HEK293 (cell line): ENCODE measurements around the gene KRTAP10-6.

ENCODE experiments used
- CTCF ChIA-PET: fragments of 350-600 bp; formaldehyde crosslinking; extraction: SDS; loops from one replicate; lab custom pipeline; 2021; ENCODE audit warnings: antibody characterized with exemption; lab: Yijun Ruan, JAX
- POLR2A ChIA-PET: fragments of 300-600 bp; formaldehyde crosslinking; extraction: SDS; loops from one replicate; lab custom pipeline; 2020; ENCODE audit warnings: antibody characterized with exemption, inconsistent platforms; lab: Yijun Ruan, JAX
- H3K27ac ChIP-seq: fragments of 200-500 bp; sonication (Bioruptor generic); 2 replicates; pipeline ENCODE4 v1.5.1; 2014; ENCODE audit warnings: low read depth, low read length, control low read depth, inconsistent platforms; ENCODE audit errors: extremely low read depth
- H3K36me3 ChIP-seq, 2 experiments: fragments of 200-500 bp in 1 of 2; sonication (Bioruptor generic) in 1 of 2; 1 replicate in 1 of 2; 2 replicates in 1 of 2; pipeline ENCODE4 v1.5.1; 2014 to 2017; ENCODE audit warnings: inconsistent platforms in 2 of 2, low read length in 2 of 2; ENCODE audit not compliant: control insufficient read depth in 2 of 2, insufficient read depth in 1 of 2
- H3K4me1 ChIP-seq: fragments of 200-500 bp; sonication (Bioruptor generic); 2 replicates; pipeline ENCODE4 v1.5.1; 2014; ENCODE audit warnings: mild to moderate bottlenecking, low read length, inconsistent platforms; ENCODE audit not compliant: control insufficient read depth, insufficient read depth
- H3K4me3 ChIP-seq: 2 replicates; pipeline ENCODE4 v1.5.1; 2011; ENCODE audit warnings: low read depth, mild to moderate bottlenecking, control low read depth, low read length, moderate library complexity
- H3K9me3 ChIP-seq: fragments of 200-500 bp; sonication (Bioruptor generic); 2 replicates; pipeline ENCODE4 v1.5.1; 2014; ENCODE audit warnings: low read depth, low read length, inconsistent platforms; ENCODE audit not compliant: control insufficient read depth, insufficient read depth
- GLIS1 ChIP-seq: fragments of 450-650 bp; formaldehyde crosslinking; IDR thresholded peaks from 2 replicates; pipeline ENCODE4 v1.5.1; 2016; ENCODE audit warnings: missing biosample characterization, missing genetic modification characterization
- HOXC10 ChIP-seq: sonication (generic); formaldehyde crosslinking; IDR thresholded peaks from 2 replicates; pipeline ENCODE4 v1.8.1; 2023; ENCODE audit warnings: mild to moderate bottlenecking, missing genetic modification reagents
- KLF1 ChIP-seq: fragments of 450-650 bp; formaldehyde crosslinking; IDR thresholded peaks from 2 replicates; pipeline ENCODE4 v1.5.1; 2016; ENCODE audit warnings: missing biosample characterization, missing genetic modification characterization
- SCRT2 ChIP-seq: fragments of 450-650 bp; formaldehyde crosslinking; IDR thresholded peaks from 2 replicates; pipeline ENCODE4 v1.5.1; 2016; ENCODE audit warnings: missing biosample characterization, missing genetic modification characterization
- SETDB1 ChIP-seq: IDR thresholded peaks from one replicate; pipeline ENCODE4 v1.6.1; 2017; ENCODE audit warnings: mild to moderate bottlenecking, low read length, moderate library complexity, mixed read lengths; ENCODE audit not compliant: insufficient read length
- TRIM28 ChIP-seq: IDR thresholded peaks from 2 replicates; pipeline ENCODE4 v1.6.1; 2011; ENCODE audit warnings: low read length, control low read depth, borderline replicate concordance
- ZBTB7A ChIP-seq: fragments of 450-650 bp; formaldehyde crosslinking; IDR thresholded peaks from 2 replicates; pipeline ENCODE4 v1.5.1; 2016; ENCODE audit warnings: low read depth, missing biosample characterization, missing genetic modification characterization
- ZNF133 ChIP-seq: fragments of 450-650 bp; formaldehyde crosslinking; IDR thresholded peaks from 2 replicates; pipeline ENCODE4 v1.5.1; 2016; ENCODE audit warnings: missing biosample characterization, missing genetic modification characterization
- ZNF169 ChIP-seq: fragments of 450-650 bp; formaldehyde crosslinking; IDR thresholded peaks from 2 replicates; pipeline ENCODE4 v1.5.1; 2016; ENCODE audit warnings: missing biosample characterization, missing genetic modification characterization
- ZNF2 ChIP-seq: fragments of 450-650 bp; formaldehyde crosslinking; IDR thresholded peaks from 2 replicates; pipeline ENCODE4 v1.5.1; 2016; ENCODE audit warnings: missing biosample characterization, missing genetic modification characterization
- ZNF214 ChIP-seq: fragments of 450-650 bp; formaldehyde crosslinking; IDR thresholded peaks from 2 replicates; pipeline ENCODE4 v1.5.1; 2017; ENCODE audit warnings: missing biosample characterization, mild to moderate bottlenecking, missing genetic modification characterization, borderline replicate concordance
- ZNF37A ChIP-seq: fragments of 450-650 bp; IDR thresholded peaks from 2 replicates; pipeline ENCODE4 v1.5.1; 2018; ENCODE audit warnings: missing biosample characterization, missing genetic modification characterization
- ZNF514 ChIP-seq: fragments of 450-650 bp; formaldehyde crosslinking; IDR thresholded peaks from 2 replicates; pipeline ENCODE4 v1.5.1; 2016; ENCODE audit warnings: missing biosample characterization, missing genetic modification characterization
- ZNF596 ChIP-seq: fragments of 450-650 bp; IDR thresholded peaks from 2 replicates; pipeline ENCODE4 v1.5.0; 2018; ENCODE audit warnings: missing biosample characterization, mild to moderate bottlenecking, missing genetic modification characterization, moderate library complexity
- ZNF626 ChIP-seq: fragments of 450-650 bp; sonication (Bioruptor Pico); formaldehyde crosslinking; IDR thresholded peaks from 2 replicates; pipeline ENCODE4 v1.5.1; 2018; ENCODE audit warnings: missing biosample characterization, missing genetic modification characterization, inconsistent platforms
- ZNF76 ChIP-seq: fragments of 450-650 bp; formaldehyde crosslinking; IDR thresholded peaks from 2 replicates; pipeline ENCODE4; 2016; ENCODE audit warnings: low read depth, missing biosample characterization, missing genetic modification characterization, borderline replicate concordance
- ZNF785 ChIP-seq: fragments of 450-650 bp; formaldehyde crosslinking; IDR thresholded peaks from 2 replicates; pipeline ENCODE4 v1.5.1; 2016; ENCODE audit warnings: missing biosample characterization, missing genetic modification characterization
- ZSCAN30 ChIP-seq: fragments of 450-650 bp; IDR thresholded peaks from 2 replicates; pipeline ENCODE4 v1.5.1; 2018; ENCODE audit warnings: missing biosample characterization, mild to moderate bottlenecking, missing genetic modification characterization, moderate library complexity
- ZXDB ChIP-seq: fragments of 450-650 bp; formaldehyde crosslinking; IDR thresholded peaks from 2 replicates; pipeline ENCODE4 v1.5.1; 2016; ENCODE audit warnings: missing biosample characterization, missing genetic modification characterization
- TF ChIP-seq, protein P1 (sequence below): fragments of 450-650 bp; formaldehyde crosslinking; IDR thresholded peaks from 2 replicates; pipeline ENCODE4 v1.5.1; 2016; ENCODE audit warnings: missing biosample characterization, missing genetic modification characterization
- TF ChIP-seq, protein P2 (sequence below): fragments of 450-650 bp; formaldehyde crosslinking; IDR thresholded peaks from 2 replicates; pipeline ENCODE4 v1.5.1; 2017; ENCODE audit warnings: missing biosample characterization, missing genetic modification characterization

Gene KRTAP10-6

DNA sequence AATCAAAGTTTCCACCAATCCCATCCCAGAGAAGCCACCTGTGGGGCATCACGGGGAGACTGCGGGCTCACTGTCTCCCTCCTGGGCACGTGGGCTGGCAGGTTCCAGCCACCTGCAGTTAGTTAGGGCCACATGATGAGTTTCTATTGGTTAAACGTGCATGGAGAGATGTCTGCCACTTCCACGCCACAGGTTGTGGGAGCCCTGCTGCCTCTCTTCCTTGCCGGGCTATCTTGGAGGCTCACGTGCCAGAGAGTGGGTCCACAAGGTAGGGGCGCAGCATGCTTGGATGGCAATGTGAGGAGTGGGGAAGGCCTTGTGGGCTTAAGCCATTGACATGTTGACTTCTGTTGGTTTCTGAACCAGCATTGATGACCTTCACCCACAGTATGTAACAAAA, 11.6 kb upstream of the KRTAP10-6 start:
- TF ChIP-seq ZNF133 (no peak), ZNF514 (tag by site-specific recombination) (no peak), ZNF2 (tag by site-specific recombination) (no peak), ZNF626 (tag by site-specific recombination) (no peak), ZNF37A (tag by site-specific recombination) (no peak), ZNF596 (no peak), ZBTB7A (tag by site-specific recombination) (no peak), GLIS1 (tag by site-specific recombination) (no peak), SETDB1 (no peak)
- CTCF ChIA-PET: no interaction called here
- no peaks in the 10 kb centered on the region for H3K36me3 ChIP-seq
- no peaks in the 10 kb centered on the region for H3K4me1 ChIP-seq
- no peak overlapping the region for H3K27ac ChIP-seq
- no peaks in the 10 kb centered on the region for H3K9me3 ChIP-seq
- POLR2A ChIA-PET: no interaction called here
- H3K4me3 ChIP-seq: no peak overlapping the region

DNA sequence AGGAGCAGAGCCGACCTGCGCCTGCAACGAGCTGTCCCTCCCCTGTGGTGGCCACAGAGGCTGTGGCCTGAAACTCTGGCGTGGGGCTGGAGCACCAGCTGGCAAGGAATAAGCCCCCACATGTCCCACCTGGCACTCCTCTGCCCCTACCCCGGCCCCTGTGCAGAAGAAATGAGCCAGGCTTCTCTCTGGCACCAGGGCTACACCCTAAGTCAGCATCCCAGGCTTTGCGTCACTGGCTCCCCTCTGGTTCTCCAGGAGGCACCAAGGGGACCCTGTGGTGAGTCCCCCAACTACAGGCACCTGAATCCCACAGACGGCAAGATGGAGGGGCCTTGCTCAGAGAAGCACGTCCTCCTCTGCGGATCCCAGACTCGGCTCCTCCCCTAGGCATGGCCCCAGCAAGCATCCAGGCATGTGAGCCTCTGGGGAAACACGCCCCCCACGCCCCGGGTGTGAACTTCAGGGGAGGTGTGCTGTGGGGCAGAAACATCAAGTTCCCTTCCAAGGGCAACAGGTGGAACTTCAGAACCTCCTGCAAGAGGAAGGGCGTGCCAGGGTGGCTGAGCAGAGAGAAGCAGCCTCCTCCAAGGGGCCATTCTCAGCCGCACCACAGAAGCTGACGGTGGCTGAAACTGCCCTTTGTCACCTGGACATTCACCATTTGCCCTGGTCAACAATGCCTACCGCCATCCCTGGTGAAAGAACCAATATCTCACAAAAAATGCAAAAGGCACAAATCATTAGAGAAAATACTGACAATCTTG, 11.0 kb upstream of the KRTAP10-6 start:
- no peaks in the 10 kb centered on the region for H3K4me1 ChIP-seq
- no peaks in the 10 kb centered on the region for H3K36me3 ChIP-seq
- TF ChIP-seq SCRT2 (tag by site-specific recombination) (peak; percentile 76), ZNF785 (no peak), KLF1 (tag by site-specific recombination) (peak; percentile 77)
- TF ChIP-seq, all 188 proteins: peak for 2
- Histone ChIP-seq H3K9me3 (no peaks in the 10 kb centered on the region), H3K4me3 (no peak overlapping the region), H3K27ac (no peak overlapping the region)
- POLR2A ChIA-PET: no interaction called here
- CTCF ChIA-PET: no interaction called here

DNA sequence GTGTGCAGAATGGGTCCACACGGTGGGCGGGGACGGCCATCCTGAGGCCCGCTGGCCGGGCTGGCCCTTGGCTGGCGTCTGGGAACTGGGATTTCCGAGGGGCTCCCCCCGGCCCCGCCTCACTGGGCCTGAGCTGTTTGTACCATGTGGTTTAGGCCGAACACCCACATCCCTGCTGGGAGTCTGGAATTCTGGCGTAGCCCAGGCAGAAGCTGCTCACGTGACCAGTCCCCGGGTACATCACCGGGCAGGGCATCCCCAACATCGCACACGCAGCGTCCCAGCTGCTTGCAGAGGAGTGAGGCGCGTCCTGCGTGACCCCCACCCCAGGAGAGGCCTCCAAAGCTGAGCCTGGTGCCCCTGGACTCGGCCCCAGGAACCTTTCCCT, 10.2 kb upstream of the KRTAP10-6 start:
- TF ChIP-seq ZNF214 (tag by site-specific recombination) (no peak), ZXDB (tag by site-specific recombination) (no peak), TRIM28 (no peak), ZNF76 (tag by site-specific recombination) (no peak), ZNF169 (no peak), HOXC10 (no peak), ZSCAN30 (tag by site-specific recombination) (no peak)
- TF ChIP-seq, protein P1, sequence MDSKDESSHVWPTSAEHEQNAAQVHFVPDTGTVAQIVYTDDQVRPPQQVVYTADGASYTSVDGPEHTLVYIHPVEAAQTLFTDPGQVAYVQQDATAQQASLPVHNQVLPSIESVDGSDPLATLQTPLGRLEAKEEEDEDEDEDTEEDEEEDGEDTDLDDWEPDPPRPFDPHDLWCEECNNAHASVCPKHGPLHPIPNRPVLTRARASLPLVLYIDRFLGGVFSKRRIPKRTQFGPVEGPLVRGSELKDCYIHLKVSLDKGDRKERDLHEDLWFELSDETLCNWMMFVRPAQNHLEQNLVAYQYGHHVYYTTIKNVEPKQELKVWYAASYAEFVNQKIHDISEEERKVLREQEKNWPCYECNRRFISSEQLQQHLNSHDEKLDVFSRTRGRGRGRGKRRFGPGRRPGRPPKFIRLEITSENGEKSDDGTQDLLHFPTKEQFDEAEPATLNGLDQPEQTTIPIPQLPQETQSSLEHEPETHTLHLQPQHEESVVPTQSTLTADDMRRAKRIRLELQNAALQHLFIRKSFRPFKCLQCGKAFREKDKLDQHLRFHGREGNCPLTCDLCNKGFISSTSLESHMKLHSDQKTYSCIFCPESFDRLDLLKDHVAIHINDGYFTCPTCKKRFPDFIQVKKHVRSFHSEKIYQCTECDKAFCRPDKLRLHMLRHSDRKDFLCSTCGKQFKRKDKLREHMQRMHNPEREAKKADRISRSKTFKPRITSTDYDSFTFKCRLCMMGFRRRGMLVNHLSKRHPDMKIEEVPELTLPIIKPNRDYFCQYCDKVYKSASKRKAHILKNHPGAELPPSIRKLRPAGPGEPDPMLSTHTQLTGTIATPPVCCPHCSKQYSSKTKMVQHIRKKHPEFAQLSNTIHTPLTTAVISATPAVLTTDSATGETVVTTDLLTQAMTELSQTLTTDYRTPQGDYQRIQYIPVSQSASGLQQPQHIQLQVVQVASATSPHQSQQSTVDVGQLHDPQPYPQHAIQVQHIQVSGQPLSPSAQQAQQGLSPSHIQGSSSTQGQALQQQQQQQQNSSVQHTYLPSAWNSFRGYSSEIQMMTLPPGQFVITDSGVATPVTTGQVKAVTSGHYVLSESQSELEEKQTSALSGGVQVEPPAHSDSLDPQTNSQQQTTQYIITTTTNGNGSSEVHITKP (tag by site-specific recombination): no peak
- TF ChIP-seq, protein P2, sequence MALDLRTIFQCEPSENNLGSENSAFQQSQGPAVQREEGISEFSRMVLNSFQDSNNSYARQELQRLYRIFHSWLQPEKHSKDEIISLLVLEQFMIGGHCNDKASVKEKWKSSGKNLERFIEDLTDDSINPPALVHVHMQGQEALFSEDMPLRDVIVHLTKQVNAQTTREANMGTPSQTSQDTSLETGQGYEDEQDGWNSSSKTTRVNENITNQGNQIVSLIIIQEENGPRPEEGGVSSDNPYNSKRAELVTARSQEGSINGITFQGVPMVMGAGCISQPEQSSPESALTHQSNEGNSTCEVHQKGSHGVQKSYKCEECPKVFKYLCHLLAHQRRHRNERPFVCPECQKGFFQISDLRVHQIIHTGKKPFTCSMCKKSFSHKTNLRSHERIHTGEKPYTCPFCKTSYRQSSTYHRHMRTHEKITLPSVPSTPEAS (tag by site-specific recombination): no peak
- CTCF ChIA-PET: no interaction called here
- Histone ChIP-seq H3K4me3 (no peak overlapping the region), H3K9me3 (no peaks in the 10 kb centered on the region), H3K36me3 (no peaks in the 10 kb centered on the region), H3K27ac (no peak overlapping the region), H3K4me1 (no peaks in the 10 kb centered on the region)
- POLR2A ChIA-PET: no interaction called here
